GM12801 (cell line): ENCODE measurements around the gene TENM3.

Experiments
- TF ChIP-seq, protein P1 (sequence below): IDR thresholded peaks from one replicate; pipeline ENCODE4 v1.5.1; 2011; ENCODE audit warnings: control low read depth; ENCODE audit not compliant: insufficient read length; ENCODE audit errors: extremely low read depth

TENM3 gene

DNA sequence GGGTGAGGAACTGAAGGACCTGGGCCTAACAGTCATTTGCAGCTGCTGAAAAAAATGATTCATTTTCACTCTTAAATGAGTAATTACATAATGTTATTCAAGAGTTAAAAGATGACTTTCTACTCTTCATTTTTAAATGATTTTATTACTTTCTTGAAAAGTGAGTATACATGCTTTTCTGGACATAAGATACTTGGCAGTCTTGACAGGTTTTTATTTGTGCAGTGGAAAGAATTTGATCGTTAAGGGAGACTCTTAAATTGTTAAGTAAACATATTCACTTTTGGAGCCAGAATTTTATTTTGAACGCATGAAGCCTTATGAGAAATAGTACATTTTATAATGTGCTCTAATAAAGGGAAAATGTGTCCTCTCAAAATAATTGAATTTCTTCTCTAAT lies 245.7 kb downstream of the TENM3 start:
- TF ChIP-seq, protein P1, sequence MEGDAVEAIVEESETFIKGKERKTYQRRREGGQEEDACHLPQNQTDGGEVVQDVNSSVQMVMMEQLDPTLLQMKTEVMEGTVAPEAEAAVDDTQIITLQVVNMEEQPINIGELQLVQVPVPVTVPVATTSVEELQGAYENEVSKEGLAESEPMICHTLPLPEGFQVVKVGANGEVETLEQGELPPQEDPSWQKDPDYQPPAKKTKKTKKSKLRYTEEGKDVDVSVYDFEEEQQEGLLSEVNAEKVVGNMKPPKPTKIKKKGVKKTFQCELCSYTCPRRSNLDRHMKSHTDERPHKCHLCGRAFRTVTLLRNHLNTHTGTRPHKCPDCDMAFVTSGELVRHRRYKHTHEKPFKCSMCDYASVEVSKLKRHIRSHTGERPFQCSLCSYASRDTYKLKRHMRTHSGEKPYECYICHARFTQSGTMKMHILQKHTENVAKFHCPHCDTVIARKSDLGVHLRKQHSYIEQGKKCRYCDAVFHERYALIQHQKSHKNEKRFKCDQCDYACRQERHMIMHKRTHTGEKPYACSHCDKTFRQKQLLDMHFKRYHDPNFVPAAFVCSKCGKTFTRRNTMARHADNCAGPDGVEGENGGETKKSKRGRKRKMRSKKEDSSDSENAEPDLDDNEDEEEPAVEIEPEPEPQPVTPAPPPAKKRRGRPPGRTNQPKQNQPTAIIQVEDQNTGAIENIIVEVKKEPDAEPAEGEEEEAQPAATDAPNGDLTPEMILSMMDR: no peak

DNA sequence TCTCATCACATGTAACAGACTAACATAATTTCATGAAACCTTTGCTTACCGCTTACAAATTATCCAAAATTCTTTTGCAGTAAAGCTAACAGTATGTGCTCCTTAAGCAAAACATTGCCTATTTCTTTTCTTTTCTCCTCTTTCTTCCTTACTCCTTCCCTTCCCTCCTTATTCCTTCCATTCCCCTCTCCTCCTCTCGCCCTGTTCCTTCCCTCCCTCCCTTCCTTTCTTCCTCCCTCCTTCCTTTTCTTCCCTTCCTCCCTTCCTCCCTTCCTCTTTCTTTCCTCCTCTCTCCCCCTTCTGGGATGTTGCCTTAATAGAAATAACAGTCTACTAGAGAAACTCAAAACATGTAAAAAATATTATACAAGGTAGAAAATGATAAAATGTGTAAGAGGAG lies 246.4 kb downstream of the TENM3 start:
- TF ChIP-seq, protein P1: no peak

DNA sequence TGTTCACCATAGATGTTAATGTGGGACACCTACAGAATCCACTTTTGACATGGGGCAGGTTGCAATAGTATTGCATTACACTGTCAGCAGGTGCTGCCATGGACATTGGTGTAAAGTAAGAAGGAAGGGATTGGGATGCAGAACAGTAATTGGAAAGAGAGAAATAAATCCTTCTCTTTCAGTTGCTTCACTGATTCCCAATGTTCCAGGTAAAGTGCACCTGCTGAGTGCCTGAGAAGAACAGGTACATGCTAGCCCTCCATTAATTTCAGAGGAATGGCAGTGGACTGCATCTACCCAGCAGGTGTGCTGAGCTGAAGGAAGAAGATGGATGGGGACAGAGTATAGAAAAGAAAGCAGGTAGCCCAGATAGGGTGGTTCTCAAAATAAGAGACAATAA lies 248.5 kb downstream of the TENM3 start:
- TF ChIP-seq, protein P1: no peak

DNA sequence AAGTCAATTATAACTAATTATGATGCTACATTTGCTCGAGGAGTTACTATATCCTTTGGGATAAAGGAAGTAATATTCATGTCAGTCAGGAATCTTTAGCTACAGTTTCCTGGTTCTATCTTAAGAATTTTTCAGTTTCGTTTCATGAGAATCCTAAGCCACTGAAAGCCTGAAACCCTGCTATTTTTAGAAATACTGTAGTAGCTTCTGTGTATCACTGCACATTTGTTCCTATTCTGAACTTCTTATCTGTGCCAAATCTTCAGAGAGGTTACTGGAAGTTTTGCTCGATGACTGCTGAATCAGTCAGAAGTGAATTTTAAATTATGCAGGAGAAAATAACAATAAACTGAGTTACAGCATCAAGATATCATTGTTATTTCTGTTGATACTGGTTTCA lies 249.2 kb downstream of the TENM3 start:
- TF ChIP-seq, protein P1: no peak

DNA sequence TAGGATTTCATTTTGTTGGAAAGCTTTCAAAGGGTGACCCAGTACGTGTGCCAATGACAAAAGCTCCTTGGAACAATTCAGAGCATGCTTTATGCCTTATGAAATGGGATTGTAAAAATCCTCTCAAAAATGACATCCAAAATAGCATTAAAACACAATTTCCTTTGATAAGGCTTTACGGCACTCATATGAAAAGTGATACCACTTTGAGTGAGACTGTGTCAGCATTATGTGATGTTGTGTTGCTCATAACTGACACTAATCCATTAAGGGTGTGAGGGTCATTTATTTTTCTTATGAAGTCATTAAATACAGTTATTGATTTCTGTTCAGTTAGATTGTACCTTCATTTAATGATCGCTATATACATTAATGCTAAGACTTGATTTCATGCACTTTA lies 250.2 kb downstream of the TENM3 start:
- TF ChIP-seq, protein P1: no peak

- TF ChIP-seq, protein P1: no peak
Observed at GRCh38 chr4:182494103-182494502, 250.9 kb downstream of the TENM3 start.

DNA sequence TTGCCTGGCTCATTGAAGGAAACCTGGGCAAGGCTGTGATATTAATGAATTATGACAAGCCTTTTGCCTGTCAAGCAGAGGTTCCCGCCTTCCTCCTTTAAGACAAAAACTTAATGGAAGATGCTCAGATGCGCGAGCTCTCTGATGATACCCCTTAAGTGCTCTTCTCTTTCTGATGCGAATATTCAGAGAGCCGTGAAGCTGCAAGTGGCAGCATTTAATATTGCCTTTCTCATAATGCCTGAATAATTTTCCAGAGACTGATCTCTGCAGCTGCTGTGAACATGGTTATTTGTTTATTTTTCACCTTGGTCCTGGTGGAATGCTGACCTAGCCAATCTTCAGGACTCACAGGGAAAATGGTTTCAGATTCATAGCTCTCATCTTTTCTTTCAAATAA lies 251.8 kb downstream of the TENM3 start:
- TF ChIP-seq, protein P1: no peak
